IPS-18c (cell line): ENCODE results near the gene PLEK2.
"Not testable (repeated sequence)": the region's sequence is repeated elsewhere in the genome, so short reads cannot be mapped to it uniquely, and the experiment has no call there.

Experiments
- H3K4me3 ChIP-seq: 2 replicates; pipeline ENCODE4 v1.7.0; 2013; ENCODE audit warnings: low read depth, mild to moderate bottlenecking, low read length, moderate library complexity; ENCODE audit not compliant: insufficient read depth
- H3K9me3 ChIP-seq: one replicate; pipeline ENCODE4 v1.6.1; 2013; ENCODE audit warnings: mild to moderate bottlenecking, low read length, moderate library complexity; ENCODE audit not compliant: control insufficient read depth, insufficient read depth

PLEK2 gene

DNA sequence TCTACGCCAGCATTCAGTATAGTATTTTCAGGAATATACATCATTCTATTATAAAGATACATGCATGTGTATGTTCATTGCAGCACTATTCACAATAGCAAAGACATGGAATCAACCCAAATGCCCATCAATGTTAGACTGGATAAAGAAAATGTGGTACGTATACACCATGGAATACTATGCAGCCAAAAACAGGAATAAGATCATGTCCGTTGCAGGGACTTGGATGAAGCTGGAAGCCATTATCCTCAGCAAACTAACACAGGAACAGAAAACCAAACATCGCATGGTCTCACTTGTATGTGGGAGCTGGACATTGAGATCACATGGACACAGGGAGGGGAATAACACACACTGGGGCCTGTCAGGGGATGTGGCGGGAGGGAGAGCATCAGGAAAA, 3.6 kb upstream of the PLEK2 start:
- not testable (repeated sequence) for H3K9me3 ChIP-seq, H3K4me3 ChIP-seq

DNA sequence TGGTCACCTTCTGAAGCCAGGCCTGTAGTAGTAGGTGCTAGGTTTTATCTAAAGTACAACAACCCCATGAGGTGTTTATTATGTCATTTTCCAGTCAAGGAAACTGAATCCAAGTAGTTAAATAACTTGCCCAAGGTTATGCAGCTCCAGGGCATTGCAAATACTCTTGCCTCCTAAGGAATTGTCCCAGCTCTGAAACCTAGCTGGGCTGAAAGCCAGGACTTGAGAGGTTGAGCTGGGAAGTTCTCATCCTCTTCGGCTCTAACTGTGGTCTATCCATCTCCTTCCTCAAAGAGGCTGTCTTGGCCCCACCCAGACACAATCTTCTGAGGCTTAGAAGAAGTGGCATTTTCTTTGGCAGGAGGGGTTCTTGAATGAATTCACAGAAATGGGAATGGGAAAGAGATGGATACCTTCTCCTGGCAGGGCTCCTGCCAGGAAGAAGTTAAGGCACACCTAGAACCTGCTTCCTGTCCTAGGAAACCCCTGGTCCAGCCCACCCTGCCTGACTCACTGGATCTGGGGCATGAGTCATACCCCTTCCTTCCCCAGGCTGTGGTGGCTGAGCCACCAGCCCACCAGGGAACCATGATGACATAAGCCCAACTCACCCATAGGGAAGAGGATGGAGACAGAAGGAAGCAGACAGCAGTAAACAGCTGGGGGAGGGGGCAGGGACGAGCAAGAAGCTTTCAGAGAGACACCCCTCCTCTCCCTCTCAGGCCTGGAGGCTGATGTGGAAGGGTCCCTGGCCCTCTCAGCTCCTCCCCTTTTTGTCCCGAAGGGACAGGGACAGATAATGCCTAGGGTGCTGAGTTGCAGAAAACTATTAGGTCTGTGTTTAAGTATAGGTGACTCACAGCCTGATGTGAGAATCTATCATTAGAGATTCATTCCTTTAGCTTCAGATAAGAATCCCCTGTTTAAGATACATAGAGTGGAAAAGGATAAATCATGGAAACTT, 2.1 kb upstream of the PLEK2 start:
- no peak overlapping the region for H3K4me3 ChIP-seq
- H3K9me3 ChIP-seq: peaks cover 3% of the 10 kb centered on the region

DNA sequence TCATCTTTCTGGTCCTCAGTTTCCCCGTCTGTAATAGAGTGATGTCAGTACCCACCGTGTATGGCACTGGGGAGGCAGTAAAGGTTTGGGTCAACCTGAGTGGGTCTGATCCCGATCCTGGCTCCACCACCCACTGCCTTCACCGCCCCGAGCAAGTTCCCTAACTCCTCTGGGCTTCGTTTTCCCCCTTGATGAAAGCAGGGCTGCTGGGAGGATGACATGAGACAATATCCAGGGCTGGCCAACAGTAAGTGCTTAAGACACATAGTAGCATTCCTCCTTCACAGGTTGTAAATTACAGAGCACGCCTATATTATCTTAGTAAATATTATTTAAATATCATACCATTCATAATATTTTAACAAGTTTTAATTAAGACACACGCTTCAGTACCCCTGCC, 595 bp downstream of the PLEK2 start:
- no peaks in the 10 kb centered on the region for H3K9me3 ChIP-seq
- no peak overlapping the region for H3K4me3 ChIP-seq

DNA sequence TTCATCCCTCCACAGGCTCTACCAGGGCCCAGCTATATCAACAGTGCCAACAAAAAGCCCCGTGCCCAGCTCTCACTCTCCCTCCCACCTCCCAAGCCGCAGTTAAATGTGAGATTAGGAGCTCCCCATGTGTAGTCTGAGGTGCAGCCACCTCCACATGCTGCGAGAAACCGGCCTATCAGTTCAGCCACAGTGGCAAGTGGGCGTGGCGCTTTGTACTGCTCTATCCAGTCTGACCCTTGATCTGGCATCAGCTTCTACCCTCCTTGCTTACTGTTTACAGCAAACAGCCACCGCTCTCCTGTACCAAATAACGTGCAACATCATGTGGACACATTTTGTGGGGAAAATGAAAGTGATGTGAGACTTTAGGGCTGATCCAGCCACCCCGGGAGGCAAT, 1.7 kb downstream of the PLEK2 start:
- no peak overlapping the region for H3K4me3 ChIP-seq
- no peaks in the 10 kb centered on the region for H3K9me3 ChIP-seq

DNA sequence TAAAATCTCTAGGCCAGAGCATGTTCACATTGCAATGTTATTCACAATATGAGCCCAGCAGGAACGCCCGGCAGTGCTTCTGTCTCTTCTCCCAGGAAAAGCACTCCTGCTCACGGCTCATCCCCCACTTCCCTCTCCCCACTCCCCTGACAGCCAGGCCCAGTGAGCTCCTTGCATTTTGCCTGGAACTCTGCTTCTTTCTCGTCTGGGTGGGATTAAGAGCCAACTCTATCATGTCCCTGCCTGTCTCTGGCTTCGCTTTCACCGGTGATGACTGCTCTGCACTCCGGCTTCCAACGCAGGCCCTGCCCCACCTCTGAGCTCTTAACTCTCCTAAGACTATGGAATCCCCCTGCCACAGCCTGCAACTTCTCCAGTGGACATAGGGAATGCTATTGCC, 2.5 kb downstream of the PLEK2 start:
- Histone ChIP-seq H3K4me3 (no peak overlapping the region), H3K9me3 (no peaks in the 10 kb centered on the region)

DNA sequence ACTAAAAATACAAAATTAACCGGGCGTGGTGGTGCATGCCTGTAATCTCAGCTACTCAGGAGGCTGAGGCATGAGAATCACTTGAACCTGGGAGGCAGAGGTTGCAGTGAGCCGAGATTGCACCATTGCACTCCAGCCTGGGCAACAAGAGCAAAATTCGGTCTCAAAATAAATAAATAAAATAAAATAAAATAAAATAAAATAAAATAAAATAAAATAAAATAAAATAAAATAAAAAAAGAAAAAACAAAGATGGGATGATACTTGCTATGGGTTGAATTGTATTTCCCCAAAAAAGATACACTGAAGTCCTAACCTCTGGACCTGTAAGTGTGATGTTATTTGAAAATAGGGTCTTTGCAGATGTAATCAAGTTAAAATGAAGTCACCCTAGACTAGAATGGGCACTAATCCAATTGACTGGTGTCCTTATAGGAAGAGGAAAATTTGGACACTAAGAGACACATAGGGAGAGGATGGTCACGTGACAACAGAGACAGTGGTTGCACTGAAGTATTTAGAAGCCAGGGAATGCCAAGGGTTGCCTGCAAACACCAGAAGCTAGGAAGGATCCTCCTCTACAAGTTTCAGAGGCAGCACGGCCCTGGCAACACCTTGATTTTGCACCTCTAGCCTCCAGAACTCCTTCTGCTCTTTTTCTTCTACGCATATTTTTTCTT, 3.7 kb downstream of the PLEK2 start:
- H3K9me3 ChIP-seq, H3K4me3 ChIP-seq: not testable (repeated sequence)

DNA sequence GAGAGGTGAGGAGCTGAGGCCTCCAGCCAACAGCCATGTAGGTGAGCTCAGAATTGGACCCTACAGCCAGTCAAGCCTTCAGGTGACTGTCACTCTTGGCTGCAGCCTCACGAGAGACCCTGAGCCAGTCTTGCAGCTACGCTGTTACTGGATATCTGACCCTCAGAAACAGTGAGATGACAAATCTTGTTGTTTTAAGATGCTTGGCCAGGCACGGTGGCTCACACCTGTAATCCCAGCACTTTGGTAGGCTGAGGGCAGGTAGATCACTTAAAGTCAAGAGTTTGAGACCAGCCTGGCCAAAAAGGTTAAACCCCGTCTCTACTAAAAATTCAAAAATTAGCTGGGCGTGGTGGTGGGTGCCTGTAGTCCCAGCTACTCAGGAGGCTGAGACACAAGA, 6.2 kb downstream of the PLEK2 start:
- Histone ChIP-seq H3K9me3 (no peaks in the 10 kb centered on the region), H3K4me3 (no peak overlapping the region)

DNA sequence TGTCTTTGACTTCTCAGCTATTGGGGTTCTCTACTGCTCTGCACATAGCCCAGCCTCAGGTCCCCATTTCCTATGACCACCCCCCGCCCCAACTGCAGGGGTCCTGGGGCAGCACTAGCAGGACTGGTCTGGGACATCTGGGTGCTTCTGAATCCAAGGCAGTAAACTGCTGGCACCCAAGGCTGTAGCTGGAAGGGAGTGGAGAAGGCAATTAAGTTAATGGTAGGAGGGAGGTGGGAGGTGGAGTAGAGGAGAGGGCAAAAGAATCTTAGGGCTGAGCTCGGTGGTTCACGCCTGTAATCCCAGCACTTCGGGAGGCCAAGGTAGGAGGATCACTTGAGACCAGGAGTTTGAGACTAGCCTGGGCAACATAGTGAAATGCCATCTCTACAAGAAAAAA, 11.5 kb downstream of the PLEK2 start:
- Histone ChIP-seq H3K4me3 (no peak overlapping the region), H3K9me3 (no peaks in the 10 kb centered on the region)

DNA sequence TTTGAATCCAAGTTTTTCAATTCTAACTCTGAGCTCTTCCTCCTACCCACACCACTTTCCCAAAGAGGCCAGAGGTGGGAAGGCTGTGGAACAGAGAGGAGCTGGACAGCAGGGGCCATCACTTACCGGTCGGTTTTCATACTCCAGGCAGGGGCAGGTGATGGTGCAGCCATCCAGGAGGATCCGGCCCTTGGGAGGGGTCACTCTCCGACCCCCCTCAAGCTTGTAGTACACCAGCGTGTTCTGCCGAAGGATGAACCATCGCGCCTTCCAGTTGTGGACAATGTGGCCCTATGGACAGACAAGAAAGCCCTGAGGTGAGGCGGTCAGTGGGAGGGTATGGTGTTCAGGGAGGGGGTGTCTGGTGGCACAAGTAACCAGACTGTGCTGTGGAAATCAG, 14.4 kb downstream of the PLEK2 start:
- Histone ChIP-seq H3K4me3 (no peak overlapping the region), H3K9me3 (no peaks in the 10 kb centered on the region)

DNA sequence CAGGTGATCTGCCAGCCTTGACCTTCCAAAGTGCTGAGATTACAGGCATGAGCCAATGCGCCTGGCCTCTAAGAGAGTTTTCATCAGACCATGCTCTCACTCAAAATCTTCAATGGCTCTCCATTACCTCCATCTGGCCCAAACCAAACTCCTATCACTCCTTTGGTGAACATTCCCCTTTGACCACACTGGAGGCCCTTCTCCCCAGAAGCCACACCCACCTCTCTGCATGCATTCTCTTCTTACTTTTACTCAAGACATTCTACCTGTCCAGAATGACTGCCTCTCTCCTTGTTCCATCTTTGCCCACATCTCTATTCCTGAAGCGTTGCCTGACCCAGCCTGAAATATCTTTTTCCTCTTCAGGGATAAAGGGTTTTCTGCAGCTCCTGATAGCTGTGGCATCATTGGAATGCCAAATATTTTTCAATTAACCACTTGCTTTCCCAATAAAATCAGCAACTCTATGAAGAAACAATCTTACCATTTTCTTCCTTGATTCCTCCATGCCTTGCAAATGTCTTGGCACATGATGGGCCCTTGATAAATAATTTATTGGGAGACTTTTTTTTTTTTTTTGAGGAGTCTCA, 15.5 kb downstream of the PLEK2 start:
- no peak overlapping the region for H3K4me3 ChIP-seq
- H3K9me3 ChIP-seq: no peaks in the 10 kb centered on the region

DNA sequence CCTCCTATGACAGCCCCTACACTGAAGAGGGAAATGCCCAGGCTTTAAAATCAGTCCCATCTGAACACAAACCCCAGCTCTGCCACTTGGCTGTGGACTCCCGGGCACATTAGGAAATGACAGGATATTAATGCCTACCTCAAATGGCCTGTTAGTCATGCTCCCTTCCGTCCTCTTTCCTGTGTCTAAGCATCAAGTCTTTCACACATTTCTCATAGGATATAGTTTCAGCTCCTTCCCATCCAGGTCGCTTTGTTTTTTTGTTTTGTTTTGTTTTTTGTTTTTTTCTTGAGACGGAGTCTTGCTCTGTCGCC, 16.1 kb downstream of the PLEK2 start:
- no peaks in the 10 kb centered on the region for H3K9me3 ChIP-seq
- no peak overlapping the region for H3K4me3 ChIP-seq

DNA sequence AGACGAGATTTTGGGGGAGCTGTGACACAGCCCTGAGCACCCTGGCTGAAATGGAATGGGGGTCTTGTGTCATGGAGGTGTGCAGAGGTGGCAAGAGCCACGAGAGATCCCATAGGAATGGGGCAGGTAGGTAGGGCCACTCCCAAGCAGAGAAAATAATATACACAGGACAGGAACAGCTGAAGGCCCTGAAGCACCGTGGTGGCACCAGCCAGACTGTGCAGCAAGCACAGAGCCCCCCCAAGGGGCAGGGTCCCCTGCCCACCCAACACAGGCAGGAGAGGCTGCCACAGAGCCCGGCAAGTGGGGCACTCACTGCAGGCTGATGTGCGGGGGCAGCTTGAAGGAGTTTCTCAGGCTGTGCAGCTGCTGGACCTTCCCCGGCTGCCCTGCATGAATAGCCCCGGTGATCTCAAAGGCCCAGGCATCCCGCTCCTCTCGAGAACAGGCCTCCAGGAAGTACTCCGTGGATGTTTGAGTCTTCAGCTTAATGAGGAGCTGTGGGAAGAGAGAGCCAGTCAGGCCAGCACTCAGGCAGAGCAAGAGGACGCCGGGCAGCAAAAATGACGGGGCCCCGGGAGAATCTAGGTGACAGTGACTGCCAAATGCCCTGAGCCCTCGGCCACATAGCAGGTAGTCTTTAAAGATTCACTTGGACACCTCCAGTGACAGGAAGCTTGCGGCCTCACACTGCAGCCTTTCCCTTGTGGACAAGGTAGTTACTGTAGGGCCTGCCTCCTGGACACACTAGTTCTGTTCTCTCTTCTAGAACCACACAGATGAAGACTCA, 16.7 kb downstream of the PLEK2 start:
- Histone ChIP-seq H3K4me3 (no peak overlapping the region), H3K9me3 (no peaks in the 10 kb centered on the region)

DNA sequence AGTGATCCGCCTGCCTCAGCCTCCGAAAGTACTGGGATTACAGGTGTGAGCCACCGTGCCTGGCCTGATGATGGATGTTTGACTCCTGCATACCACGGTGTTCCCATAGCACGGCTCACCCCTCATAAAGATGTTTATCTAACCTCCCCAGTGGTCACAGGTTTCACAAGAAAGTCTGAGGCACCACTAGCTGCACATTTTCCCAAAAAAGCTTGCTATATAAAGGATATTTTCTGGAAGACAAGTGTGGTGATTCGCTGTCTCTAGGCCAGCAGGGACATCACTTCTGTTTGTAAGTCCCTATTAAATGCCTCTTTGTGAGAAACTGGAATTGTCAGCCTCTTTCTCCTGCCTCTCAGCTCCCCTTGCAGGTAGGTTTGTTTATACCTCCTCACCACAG, 18.3 kb downstream of the PLEK2 start:
- no peaks in the 10 kb centered on the region for H3K9me3 ChIP-seq

DNA sequence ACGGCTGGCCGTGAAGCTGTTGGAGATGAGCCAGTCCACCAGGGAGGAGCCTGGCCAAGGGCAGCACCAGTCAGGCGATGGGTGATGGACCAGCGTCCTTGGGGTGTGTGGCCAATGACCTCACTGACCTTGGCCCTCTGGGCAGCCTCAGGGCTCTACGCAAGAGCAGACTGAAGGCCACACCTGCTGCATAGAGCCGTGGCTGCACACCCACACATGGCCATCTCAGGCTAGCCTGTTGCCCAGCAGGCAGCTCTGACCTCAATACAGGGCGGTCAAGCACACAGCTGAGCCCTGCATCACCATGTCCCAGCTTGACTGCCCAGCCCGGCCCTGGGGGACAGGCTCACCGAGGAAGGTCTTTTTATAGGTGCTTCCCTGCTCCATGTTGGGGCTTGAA, 19.2 kb downstream of the PLEK2 start:
- no peak overlapping the region for H3K4me3 ChIP-seq
- no peaks in the 10 kb centered on the region for H3K9me3 ChIP-seq

More for the DNA sequence above, 18.3 kb downstream of the PLEK2 start:
- H3K4me3 ChIP-seq: no peak overlapping the region

DNA sequence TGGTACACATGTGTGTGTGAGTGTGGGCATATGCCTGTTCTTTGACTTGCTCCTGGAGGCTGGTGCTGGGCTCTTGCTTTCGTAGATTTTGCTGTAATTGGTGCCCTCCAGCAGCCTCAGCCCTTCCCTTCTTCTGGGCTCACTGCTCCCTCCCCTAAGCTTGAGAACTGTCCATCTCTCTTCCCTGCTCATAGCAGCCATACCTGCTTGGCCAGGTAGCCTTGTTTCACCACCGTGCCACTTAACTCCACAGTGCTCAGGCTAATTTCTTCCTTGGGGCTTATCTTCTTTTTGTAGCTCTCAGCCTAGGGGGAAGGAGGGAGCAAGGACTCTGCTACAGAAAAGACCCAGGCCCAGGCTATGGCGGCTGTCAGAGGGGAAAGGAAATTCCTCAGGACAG, 19.8 kb downstream of the PLEK2 start:
- Histone ChIP-seq H3K4me3 (no peak overlapping the region), H3K9me3 (no peaks in the 10 kb centered on the region)

DNA sequence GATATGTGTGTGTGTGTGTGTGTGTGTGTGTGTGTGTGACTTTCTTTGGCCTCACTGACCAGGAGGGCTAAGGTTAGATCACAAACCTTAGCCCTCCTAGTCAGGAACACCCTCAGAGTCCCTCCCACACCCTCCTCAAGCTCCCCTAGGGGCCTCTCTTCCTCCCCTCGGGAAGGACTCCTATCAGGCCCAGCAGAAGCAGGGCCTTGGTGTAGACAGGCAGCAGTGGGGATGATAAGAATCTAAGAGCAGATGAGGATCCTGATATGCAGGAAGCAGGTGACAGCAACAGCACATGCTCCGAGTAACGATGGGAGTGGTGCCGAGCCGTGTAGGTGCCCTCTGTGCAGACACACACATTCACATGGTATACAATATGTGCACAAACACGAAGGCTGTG, 20.7 kb downstream of the PLEK2 start:
- no peaks in the 10 kb centered on the region for H3K9me3 ChIP-seq

DNA sequence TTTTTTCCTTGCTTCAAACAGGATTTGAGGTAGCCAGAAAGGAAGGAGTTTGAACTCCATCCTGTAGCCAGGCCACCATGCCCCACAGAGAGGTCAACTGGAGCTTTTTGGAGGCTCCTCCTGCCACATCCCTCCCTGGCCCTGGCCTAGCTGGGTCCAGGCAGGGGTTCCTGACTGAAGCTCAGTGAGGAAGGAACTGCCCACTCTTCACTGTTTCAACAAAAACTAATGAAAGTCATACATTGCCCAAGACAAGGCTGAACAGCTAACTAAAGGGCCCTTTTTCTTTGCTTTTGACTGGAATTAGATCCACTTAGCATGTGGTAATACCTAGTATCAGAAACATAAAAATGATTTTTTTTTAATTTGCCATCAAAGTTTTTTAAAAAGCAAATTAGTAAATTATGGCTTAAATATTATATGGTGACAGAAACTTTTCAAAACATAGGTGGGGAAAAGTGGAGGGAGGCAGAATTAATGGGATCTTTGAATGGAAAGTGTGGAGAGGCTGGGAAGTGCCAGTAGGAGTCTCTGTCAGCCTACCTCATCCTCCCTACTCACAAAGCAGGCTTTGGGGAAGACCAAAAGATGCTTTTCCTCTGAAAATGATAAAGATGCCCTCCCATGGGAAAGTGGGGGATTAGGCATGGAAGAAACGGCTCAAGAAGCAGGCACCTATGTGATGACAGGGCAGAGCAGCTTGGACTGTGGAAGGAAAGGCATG, 22.0 kb downstream of the PLEK2 start:
- no peaks in the 10 kb centered on the region for H3K9me3 ChIP-seq
- H3K4me3 ChIP-seq: no peak overlapping the region

More for the DNA sequence above, 20.7 kb downstream of the PLEK2 start:
- no peak overlapping the region for H3K4me3 ChIP-seq
